Lung (tissue), 12 donors: Measurements from ENCODE around the gene HK1. TPM values are rescaled to one million over a fixed set of nuclear protein-coding genes. Genes with fewer than 3 reads are reported as not detected.

Experiments used
- ATAC-seq: fragments of 200-7000 bp; cut with Tn5 transposase; one replicate; pipeline ENCODE4 v1.9.1; 2020; ENCODE audit warnings: moderate number of reproducible peaks; ENCODE audit not compliant: insufficient read depth, low FRiP score
- DNase-seq, 3 donors: peaks; one replicate each; pipeline ENCODE4 v3.0.0-alpha.2; 2013 to 2017
- H3K27ac ChIP-seq, 2 donors: one replicate each; pipeline ENCODE4 v1.5.1; 2013; ENCODE audit warnings: mild to moderate bottlenecking in 2 of 2, moderate library complexity in 2 of 2, control low read depth in 1 of 2, inconsistent platforms in 1 of 2, low read depth in 1 of 2, low read length in 1 of 2
- H3K27me3 ChIP-seq, 3 donors: one replicate each; pipeline ENCODE4 v1.5.1; 2013; ENCODE audit warnings: low read length in 2 of 3; ENCODE audit not compliant: control insufficient read depth in 3 of 3, insufficient read depth in 3 of 3
- H3K36me3 ChIP-seq, 4 donors: one replicate each; pipeline ENCODE4 v1.5.1; 2013; ENCODE audit warnings: low read length in 4 of 4, mild to moderate bottlenecking in 1 of 4, moderate library complexity in 1 of 4; ENCODE audit not compliant: control insufficient read depth in 4 of 4, insufficient read depth in 4 of 4
- H3K4me1 ChIP-seq, 5 donors: one replicate each; pipeline ENCODE4 v1.5.1; 2013; ENCODE audit warnings: low read length in 5 of 5, mild to moderate bottlenecking in 2 of 5, moderate library complexity in 1 of 5; ENCODE audit not compliant: control insufficient read depth in 5 of 5, insufficient read depth in 5 of 5
- H3K4me3 ChIP-seq: one replicate; pipeline ENCODE4 v1.5.1; 2013; ENCODE audit warnings: mild to moderate bottlenecking, control low read depth, moderate library complexity
- H3K9ac ChIP-seq, 2 donors: one replicate each; pipeline ENCODE4 v1.5.1; 2013; ENCODE audit warnings: low read length in 2 of 2, control low read depth in 1 of 2; ENCODE audit not compliant: insufficient read depth in 1 of 2
- H3K9me3 ChIP-seq, 4 donors: one replicate each; pipeline ENCODE4 v1.5.1; 2013; ENCODE audit warnings: low read length in 3 of 4, mild to moderate bottlenecking in 1 of 4, moderate library complexity in 1 of 4; ENCODE audit not compliant: control insufficient read depth in 4 of 4, insufficient read depth in 3 of 4
- WGBS, 2 donors: extraction: QIAGEN DNeasy Blood & Tissue Kit; methylation state at CpG; one replicate each; pipeline ENCODE4 v1.1.7; 2013; 5-methylcytosine and 5-hydroxymethylcytosine counted together
- polyA plus RNA-seq, 2 donors: library from polyadenylated mRNA; stranded (reverse); fragments of 200-250 nt; gene quantifications; one replicate each; pipeline ENCODE4 v1.2.1, GENCODE V29; 2013
- total RNA-seq, 2 donors: library from RNA; depleted of rRNA in 1 of 2; stranded (reverse); fragments of >200 nt in 1 of 2; gene quantifications; one replicate each; pipeline ENCODE4 v1.2.1, GENCODE V29; 2014 to 2021
- TF ChIP-seq, protein P1 (sequence below): IDR thresholded peaks from 2 replicates; pipeline ENCODE4 v1.5.1; 2012; ENCODE audit warnings: mild to moderate bottlenecking; ENCODE audit errors: control extremely low read depth, extremely low read depth
- donor health status: control.
- donor health status: control.
- donor health status: Bipolar disorder and iron deficiency.
- donor health status: healthy.
- donor health status: DM: yes; HTN: yes; CAD: no.

The HK1 gene
- total and polyA plus RNA-seq, 4 donors, result 33.6 to 120 (median 78.0) TPM

DNA sequence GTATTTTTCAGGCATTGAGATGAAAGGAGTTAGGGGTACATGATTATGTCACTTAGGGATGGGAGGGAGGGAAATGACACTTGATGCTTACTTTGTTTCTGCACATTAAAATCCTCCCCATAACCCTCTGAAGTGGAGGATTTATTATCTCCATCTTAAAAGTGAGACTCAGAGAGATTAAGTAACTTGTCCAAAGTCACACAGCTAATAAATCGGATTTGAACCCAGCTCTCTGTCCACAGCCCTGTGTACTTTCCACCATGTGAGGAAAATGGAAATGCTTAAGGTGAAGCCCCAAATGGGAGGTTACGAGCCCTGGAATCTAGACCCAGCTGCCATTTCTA lies 58.6 kb downstream of the HK1 start:
- TF ChIP-seq, protein P1, sequence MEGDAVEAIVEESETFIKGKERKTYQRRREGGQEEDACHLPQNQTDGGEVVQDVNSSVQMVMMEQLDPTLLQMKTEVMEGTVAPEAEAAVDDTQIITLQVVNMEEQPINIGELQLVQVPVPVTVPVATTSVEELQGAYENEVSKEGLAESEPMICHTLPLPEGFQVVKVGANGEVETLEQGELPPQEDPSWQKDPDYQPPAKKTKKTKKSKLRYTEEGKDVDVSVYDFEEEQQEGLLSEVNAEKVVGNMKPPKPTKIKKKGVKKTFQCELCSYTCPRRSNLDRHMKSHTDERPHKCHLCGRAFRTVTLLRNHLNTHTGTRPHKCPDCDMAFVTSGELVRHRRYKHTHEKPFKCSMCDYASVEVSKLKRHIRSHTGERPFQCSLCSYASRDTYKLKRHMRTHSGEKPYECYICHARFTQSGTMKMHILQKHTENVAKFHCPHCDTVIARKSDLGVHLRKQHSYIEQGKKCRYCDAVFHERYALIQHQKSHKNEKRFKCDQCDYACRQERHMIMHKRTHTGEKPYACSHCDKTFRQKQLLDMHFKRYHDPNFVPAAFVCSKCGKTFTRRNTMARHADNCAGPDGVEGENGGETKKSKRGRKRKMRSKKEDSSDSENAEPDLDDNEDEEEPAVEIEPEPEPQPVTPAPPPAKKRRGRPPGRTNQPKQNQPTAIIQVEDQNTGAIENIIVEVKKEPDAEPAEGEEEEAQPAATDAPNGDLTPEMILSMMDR, result no peak
- H3K4me1 ChIP-seq, result peaks cover 17 to 58% (median 51%) of the 10 kb centered on the region in 5 donors
- H3K4me3 ChIP-seq, result no peak overlapping the region
- WGBS, 2 donors, result 47 to 55% methylated on average over 2 of the region's 2 CpGs
- ATAC-seq (no peak), DNase-seq (no peak)
- peaks cover 0 to 2% (median 0%) of the 10 kb centered on the region in 4 donors for H3K36me3 ChIP-seq
- H3K9ac ChIP-seq, result no peak overlapping the region
- peak overlapping the region in 1 of 2 donors; percentile 57 for H3K27ac ChIP-seq
- no peaks in the 10 kb centered on the region for H3K9me3 ChIP-seq
- no peaks in the 10 kb centered on the region for H3K27me3 ChIP-seq

DNA sequence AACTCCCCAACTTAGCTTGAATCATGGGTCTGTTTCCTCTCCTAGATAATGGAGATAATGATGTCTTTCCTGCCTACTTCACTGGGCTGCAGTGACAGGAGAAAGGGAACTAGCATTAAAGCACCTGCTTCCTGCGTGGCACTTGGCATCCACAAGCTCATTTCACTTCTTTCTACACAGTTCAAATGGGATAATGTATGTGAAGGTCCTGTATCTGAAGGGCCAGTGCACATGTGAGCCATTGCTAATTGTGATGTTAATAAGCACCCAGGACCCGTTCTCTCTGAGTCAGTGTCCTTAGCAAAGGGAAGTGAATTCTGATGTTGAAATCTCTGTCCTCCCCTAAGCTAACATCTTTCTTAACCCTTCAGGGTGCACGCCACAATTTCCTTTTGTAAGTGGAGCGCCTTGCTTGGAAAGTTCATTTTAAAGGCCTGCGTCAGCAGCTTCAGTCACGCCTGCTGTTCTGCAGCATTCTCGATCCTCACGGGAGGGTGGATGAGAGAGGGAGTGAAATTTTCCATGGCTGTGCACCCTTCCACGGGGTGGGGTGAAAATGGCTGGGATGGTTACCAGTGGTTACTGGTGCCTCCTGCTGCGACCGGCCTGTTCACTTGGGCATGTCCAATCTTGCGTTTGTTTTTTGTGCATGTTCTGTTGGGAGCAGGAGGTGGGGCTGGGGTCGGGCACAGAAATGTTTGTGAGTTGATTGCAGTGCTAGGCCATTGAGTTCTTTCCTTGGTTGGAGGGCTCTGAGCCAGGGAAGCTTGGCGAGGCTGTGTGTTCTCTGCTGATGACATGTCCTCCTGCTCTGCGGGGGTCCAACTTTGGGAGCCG lies 59.2 kb downstream of the HK1 start:
- ATAC-seq (peak; percentile 60), DNase-seq (peak; percentile 44 to 64 (median 60))
- Histone ChIP-seq H3K27me3 (no peaks in the 10 kb centered on the region), H3K4me3 (no peak overlapping the region), H3K36me3 (peaks cover 0 to 2% (median 0%) of the 10 kb centered on the region in 4 donors), H3K9me3 (no peaks in the 10 kb centered on the region), H3K27ac (peak overlapping the region in 1 of 2 donors; percentile 69), H3K4me1 (peaks cover 16 to 53% (median 52%) of the 10 kb centered on the region in 5 donors), H3K9ac (no peak overlapping the region)
- WGBS, 2 donors, result 35 to 39% methylated on average over 16 of the region's 16 CpGs
- TF ChIP-seq, protein P1, result no peak

GRCh38 chr10:69338133-69338456 lies 59.8 kb downstream of the HK1 start:
- H3K4me3 ChIP-seq, result no peak overlapping the region
- H3K27me3 ChIP-seq, result no peaks in the 10 kb centered on the region
- no peak overlapping the region for H3K9ac ChIP-seq
- H3K36me3 ChIP-seq, result no peaks in the 10 kb centered on the region
- peak overlapping the region in 1 of 2 donors; percentile 69 for H3K27ac ChIP-seq
- peak; percentile 5 for ATAC-seq
- TF ChIP-seq, protein P1, result no peak
- no peak for DNase-seq
- no peaks in the 10 kb centered on the region for H3K9me3 ChIP-seq
- WGBS, 2 donors, result 62 to 88% methylated on average over 8 of the region's 8 CpGs
- peaks cover 13 to 53% (median 48%) of the 10 kb centered on the region in 5 donors for H3K4me1 ChIP-seq
